ENCODE measurements around the gene DPYD. TPM values are rescaled to one million over a fixed set of nuclear protein-coding genes. Genes with fewer than 3 reads are reported as not detected.

Gene DPYD
- total and polyA plus RNA-seq, 10 of the 15 experiments (the other 5 are each of a cell fraction or from before 2014, with no cell fraction given): 5.7 to 23.8 (median 10.2) TPM

DNA sequence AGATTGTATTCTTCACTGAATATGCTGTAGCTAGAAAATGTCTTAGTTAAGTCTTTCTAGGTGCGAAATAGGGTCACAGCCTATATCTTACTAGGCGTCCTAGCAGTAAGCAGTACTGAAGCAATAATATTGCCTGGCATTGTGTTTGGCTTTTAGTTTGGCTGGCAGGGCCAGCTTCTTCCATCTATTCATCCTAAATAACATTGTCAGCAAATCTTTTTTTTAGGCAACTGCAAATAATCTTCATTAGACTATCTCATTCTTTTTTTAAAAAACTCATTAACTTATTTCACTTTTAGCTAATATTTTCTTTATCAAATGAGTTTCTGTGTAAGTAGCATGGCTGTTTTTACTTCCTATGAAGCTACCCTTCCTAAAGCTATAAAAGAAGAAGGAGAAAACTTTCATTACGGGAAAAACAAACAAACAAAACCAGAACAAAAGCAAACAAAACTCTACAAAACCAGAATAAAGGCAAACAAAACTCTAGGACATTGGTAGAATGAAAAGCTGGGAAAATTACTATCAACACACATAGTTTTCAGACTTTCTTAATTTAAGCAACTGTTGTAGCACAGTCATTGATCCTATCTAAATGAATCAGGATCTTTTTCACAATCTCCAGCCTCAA is 506.0 kb downstream of the DPYD start:
- ChIA-PET POLR2A (interaction anchor here (1.1 kb wide), 1 partner anchor 8 kb away, joined by 4 read pairs; no protein-coding TSS in a partner anchor), RAD21 (ENCODE audit: unreplicated experiment) (no interaction called here), SMC1A (ENCODE audit: uncharacterized antibody, unreplicated experiment) (interaction anchor here (0.6 to 1.2 kb wide), 4 partner anchors 27 to 171 kb away, joined by 3 read pairs; no protein-coding TSS in a partner anchor), CTCF (interaction anchor here (1.0 to 2.4 kb wide), 2 partner anchors 8 to 9 kb away, joined by 3 to 7 read pairs; no protein-coding TSS in a partner anchor)
- no TSS peak for BruUV-seq (replicated peaks)
- FAIRE-seq (no peak), ATAC-seq (no peak), DNase-seq (ENCODE audit: low read depth, low spot score) (no peak)
- no peaks in the 10 kb centered on the region for H3K4me1 ChIP-seq (ENCODE audit: control insufficient read depth, insufficient read depth, low read length)
- no peaks in the 10 kb centered on the region for H3K9me3 ChIP-seq (replicated peaks; ENCODE audit: control insufficient read depth, insufficient read depth, low read length)
- no peak overlapping the region for H3K27ac ChIP-seq (ENCODE audit: control insufficient read depth, insufficient read depth)
- H3K79me2 ChIP-seq (ENCODE audit: control insufficient read depth, insufficient read depth, low read length): no peaks in the 10 kb centered on the region
- in situ Hi-C loops (cut with MboI): no loop called here
- H3K36me3 ChIP-seq (ENCODE audit: control insufficient read depth in 2 of 2, insufficient read depth in 2 of 2, low read length in 1 of 2): no peaks in the 10 kb centered on the region
- intact Hi-C loops (cut with micrococcal nuclease; ENCODE audit: unreplicated experiment): no loop called here
- WGBS (ENCODE audit: insufficient coverage, insufficient replicate concordance, low lambda C conversion rate, missing lambda C conversion rate): 7% methylated on average over 3 of the region's 3 CpGs
- H2AFZ ChIP-seq (ENCODE audit: control insufficient read depth, low read depth, low read length): no peak overlapping the region
- no peak overlapping the region for H3K4me2 ChIP-seq (ENCODE audit: control insufficient read depth, insufficient read depth)
- no peaks in the 10 kb centered on the region for H4K20me1 ChIP-seq (ENCODE audit: control insufficient read depth, insufficient read depth)
- TF ChIP-seq POU2F2 (IDR thresholded peaks at IDR 0.05; ENCODE audit: borderline replicate concordance, low read depth, low read length): no peak
- TF ChIP-seq PML (IDR thresholded peaks at IDR 0.05; ENCODE audit: low read length): no peak
- no peak for TF ChIP-seq DPF2 (IDR thresholded peaks at IDR 0.05)
- TF ChIP-seq, protein P1, sequence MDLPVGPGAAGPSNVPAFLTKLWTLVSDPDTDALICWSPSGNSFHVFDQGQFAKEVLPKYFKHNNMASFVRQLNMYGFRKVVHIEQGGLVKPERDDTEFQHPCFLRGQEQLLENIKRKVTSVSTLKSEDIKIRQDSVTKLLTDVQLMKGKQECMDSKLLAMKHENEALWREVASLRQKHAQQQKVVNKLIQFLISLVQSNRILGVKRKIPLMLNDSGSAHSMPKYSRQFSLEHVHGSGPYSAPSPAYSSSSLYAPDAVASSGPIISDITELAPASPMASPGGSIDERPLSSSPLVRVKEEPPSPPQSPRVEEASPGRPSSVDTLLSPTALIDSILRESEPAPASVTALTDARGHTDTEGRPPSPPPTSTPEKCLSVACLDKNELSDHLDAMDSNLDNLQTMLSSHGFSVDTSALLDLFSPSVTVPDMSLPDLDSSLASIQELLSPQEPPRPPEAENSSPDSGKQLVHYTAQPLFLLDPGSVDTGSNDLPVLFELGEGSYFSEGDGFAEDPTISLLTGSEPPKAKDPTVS (IDR thresholded peaks at IDR 0.05; ENCODE audit: low read depth, low read length): no peak
- no peak for TF ChIP-seq EED (IDR thresholded peaks at IDR 0.05; ENCODE audit: low read depth)
- no peak for TF ChIP-seq NR2C2 (IDR thresholded peaks at IDR 0.05; ENCODE audit: borderline replicate concordance, control insufficient read depth, insufficient read length, low read depth)
- no peak for TF ChIP-seq EP300 (IDR thresholded peaks at IDR 0.05; ENCODE audit: borderline replicate concordance in 1 of 2, control insufficient read depth in 1 of 2, low read depth in 2 of 2, low read length in 2 of 2)
- TF ChIP-seq FOXM1 (IDR thresholded peaks at IDR 0.05; ENCODE audit: low read depth, low read length): no peak
- TF ChIP-seq NRF1 (conservative IDR thresholded peaks at IDR 0.05; ENCODE audit: low read depth, low read length): no peak
- TF ChIP-seq BACH1 (IDR thresholded peaks at IDR 0.05; ENCODE audit: borderline replicate concordance): no peak
- H3K27me3 ChIP-seq (replicated peaks in 1 of 2; ENCODE audit: control insufficient read depth in 2 of 2, insufficient read depth in 2 of 2, low read length in 1 of 2): no peaks in the 10 kb centered on the region
- H3K4me3 ChIP-seq: no peak overlapping the region
- no peak overlapping the region for H3K9ac ChIP-seq (ENCODE audit: control insufficient read depth, insufficient read depth, low read length)

Measured in GM12878 (cell line).